GM18867 (cell line): ENCODE results near the gene EHD2.
"Not testable (repeated sequence)": the region's sequence is repeated elsewhere in the genome, so short reads cannot be mapped to it uniquely, and the experiment has no call there.

Source experiments
- ATAC-seq: cut with Tn5 transposase; IDR thresholded peaks from one replicate; pipeline ENCODE4 v1.9.1; 2021; ENCODE audit warnings: mild to moderate bottlenecking, moderate library complexity; ENCODE audit not compliant: unreplicated experiment

The EHD2 gene

GRCh38 chr19:47745010-47745901 is 32.0 kb downstream of the EHD2 start, which contains the start of gene NOP53:
Gene NOP53, plus strand, starts transcription at chr19:47745546. Its CDS starts 14 bp downstream, at chr19:47745560.
- ATAC-seq, result peak; percentile 75

GRCh38 chr19:47746129-47746528 is 32.9 kb downstream of the EHD2 start:
- ATAC-seq, result not testable (repeated sequence)

- no peak for ATAC-seq
Measured at GRCh38 chr19:47749326-47749725, 36.1 kb downstream of the EHD2 start.

- no peak for ATAC-seq
Measured at GRCh38 chr19:47750752-47751151, 37.5 kb downstream of the EHD2 start.

GRCh38 chr19:47752440-47753211 is 39.4 kb downstream of the EHD2 start:
- ATAC-seq, result no peak

GRCh38 chr19:47754206-47755064 is 41.2 kb downstream of the EHD2 start:
- ATAC-seq, result no peak

- no peak for ATAC-seq
Measured at GRCh38 chr19:47755065-47755761, 42.0 kb downstream of the EHD2 start.

- no peak for ATAC-seq
Measured at GRCh38 chr19:47755762-47756626, 42.8 kb downstream of the EHD2 start.

GRCh38 chr19:47756627-47756929 is 43.4 kb downstream of the EHD2 start:
- no peak for ATAC-seq

GRCh38 chr19:47756953-47757608 is 43.9 kb downstream of the EHD2 start:
- no peak for ATAC-seq

- ATAC-seq, result no peak
Measured at GRCh38 chr19:47757617-47758442, 44.6 kb downstream of the EHD2 start.

GRCh38 chr19:47758443-47758804 is 45.2 kb downstream of the EHD2 start:
- no peak for ATAC-seq

- ATAC-seq, result no peak
Measured at GRCh38 chr19:47760632-47760999, 47.4 kb downstream of the EHD2 start.

- ATAC-seq, result no peak
Measured at GRCh38 chr19:47761566-47761965, 48.3 kb downstream of the EHD2 start.

GRCh38 chr19:47762151-47762550 is 48.9 kb downstream of the EHD2 start:
- no peak for ATAC-seq

GRCh38 chr19:47762615-47763308 is 49.5 kb downstream of the EHD2 start:
- ATAC-seq, result no peak

GRCh38 chr19:47764705-47765104 is 51.5 kb downstream of the EHD2 start:
- not testable (repeated sequence) for ATAC-seq
